ENCODE data around the gene PLAC1.

PLAC1 gene

DNA sequence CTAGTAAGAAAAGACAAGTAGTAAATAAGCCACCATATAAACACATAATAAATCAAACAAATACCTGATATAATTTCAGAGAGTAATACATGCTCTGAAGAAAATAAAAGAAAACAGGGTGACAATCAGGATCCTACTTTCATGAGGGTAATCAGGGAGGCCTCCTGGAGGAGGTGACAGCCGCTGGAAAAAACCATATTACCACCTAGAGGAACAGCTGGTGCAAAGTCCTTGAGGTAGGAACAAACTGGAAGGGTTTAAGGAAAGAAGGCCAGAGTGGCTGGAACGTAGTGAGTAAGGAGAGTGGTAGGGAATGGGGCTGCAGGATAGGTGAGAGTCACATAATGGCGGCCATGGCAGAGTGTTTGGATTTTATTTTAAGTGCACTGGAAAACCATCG, 19.1 kb upstream of the PLAC1 start:
- no peak for TF ChIP-seq ISL1 (CRISPR knock-in tag; IDR thresholded peaks at IDR 0.05)
- TF ChIP-seq, protein P1, sequence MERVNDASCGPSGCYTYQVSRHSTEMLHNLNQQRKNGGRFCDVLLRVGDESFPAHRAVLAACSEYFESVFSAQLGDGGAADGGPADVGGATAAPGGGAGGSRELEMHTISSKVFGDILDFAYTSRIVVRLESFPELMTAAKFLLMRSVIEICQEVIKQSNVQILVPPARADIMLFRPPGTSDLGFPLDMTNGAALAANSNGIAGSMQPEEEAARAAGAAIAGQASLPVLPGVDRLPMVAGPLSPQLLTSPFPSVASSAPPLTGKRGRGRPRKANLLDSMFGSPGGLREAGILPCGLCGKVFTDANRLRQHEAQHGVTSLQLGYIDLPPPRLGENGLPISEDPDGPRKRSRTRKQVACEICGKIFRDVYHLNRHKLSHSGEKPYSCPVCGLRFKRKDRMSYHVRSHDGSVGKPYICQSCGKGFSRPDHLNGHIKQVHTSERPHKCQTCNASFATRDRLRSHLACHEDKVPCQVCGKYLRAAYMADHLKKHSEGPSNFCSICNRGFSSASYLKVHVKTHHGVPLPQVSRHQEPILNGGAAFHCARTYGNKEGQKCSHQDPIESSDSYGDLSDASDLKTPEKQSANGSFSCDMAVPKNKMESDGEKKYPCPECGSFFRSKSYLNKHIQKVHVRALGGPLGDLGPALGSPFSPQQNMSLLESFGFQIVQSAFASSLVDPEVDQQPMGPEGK (CRISPR knock-in tag; IDR thresholded peaks at IDR 0.05; ENCODE audit: borderline replicate concordance) = no peak
- TF ChIP-seq, protein P2, sequence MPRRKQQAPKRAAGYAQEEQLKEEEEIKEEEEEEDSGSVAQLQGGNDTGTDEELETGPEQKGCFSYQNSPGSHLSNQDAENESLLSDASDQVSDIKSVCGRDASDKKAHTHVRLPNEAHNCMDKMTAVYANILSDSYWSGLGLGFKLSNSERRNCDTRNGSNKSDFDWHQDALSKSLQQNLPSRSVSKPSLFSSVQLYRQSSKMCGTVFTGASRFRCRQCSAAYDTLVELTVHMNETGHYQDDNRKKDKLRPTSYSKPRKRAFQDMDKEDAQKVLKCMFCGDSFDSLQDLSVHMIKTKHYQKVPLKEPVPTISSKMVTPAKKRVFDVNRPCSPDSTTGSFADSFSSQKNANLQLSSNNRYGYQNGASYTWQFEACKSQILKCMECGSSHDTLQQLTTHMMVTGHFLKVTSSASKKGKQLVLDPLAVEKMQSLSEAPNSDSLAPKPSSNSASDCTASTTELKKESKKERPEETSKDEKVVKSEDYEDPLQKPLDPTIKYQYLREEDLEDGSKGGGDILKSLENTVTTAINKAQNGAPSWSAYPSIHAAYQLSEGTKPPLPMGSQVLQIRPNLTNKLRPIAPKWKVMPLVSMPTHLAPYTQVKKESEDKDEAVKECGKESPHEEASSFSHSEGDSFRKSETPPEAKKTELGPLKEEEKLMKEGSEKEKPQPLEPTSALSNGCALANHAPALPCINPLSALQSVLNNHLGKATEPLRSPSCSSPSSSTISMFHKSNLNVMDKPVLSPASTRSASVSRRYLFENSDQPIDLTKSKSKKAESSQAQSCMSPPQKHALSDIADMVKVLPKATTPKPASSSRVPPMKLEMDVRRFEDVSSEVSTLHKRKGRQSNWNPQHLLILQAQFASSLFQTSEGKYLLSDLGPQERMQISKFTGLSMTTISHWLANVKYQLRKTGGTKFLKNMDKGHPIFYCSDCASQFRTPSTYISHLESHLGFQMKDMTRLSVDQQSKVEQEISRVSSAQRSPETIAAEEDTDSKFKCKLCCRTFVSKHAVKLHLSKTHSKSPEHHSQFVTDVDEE (CRISPR knock-in tag; IDR thresholded peaks at IDR 0.05) = no peak
- TF ChIP-seq OSR1 (CRISPR knock-in tag; IDR thresholded peaks at IDR 0.05) = no peak
- no peak for ATAC-seq

DNA sequence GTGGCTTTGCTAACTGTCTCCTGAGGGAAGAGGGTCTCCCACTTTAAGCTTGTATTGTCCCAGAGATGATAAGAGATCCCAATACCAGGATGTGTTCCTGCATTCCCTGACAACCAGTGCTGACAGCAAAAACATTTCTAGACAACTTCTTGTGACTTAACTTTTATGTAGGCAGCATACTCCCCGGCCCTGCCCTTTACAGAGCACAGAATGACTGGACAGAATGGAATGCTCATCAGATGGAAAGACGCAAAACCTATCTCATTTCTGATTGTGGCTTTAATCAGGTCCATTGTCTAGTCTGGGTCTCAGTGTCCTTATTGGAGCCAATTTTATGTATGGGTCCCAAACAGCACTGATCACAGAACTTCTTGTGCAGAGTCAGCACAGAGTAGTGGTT, 18.2 kb upstream of the PLAC1 start:
- TF ChIP-seq RARB (CRISPR knock-in tag; IDR thresholded peaks at IDR 0.05) = no peak
- TF ChIP-seq PPARA (CRISPR knock-in tag; IDR thresholded peaks at IDR 0.05; ENCODE audit: borderline replicate concordance) = no peak
- TF ChIP-seq TOX (CRISPR knock-in tag; IDR thresholded peaks at IDR 0.05; ENCODE audit: borderline replicate concordance) = no peak
- TF ChIP-seq ZFP3 (CRISPR knock-in tag; IDR thresholded peaks at IDR 0.05) = 0 out of 2 replicates have a peak, but pooled peaks have one; percentile 20
- TF ChIP-seq, protein P3, sequence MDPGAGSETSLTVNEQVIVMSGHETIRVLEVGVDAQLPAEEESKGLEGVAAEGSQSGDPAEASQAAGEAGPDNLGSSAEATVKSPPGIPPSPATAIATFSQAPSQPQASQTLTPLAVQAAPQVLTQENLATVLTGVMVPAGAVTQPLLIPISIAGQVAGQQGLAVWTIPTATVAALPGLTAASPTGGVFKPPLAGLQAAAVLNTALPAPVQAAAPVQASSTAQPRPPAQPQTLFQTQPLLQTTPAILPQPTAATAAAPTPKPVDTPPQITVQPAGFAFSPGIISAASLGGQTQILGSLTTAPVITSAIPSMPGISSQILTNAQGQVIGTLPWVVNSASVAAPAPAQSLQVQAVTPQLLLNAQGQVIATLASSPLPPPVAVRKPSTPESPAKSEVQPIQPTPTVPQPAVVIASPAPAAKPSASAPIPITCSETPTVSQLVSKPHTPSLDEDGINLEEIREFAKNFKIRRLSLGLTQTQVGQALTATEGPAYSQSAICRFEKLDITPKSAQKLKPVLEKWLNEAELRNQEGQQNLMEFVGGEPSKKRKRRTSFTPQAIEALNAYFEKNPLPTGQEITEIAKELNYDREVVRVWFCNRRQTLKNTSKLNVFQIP (CRISPR knock-in tag; IDR thresholded peaks at IDR 0.05; ENCODE audit: borderline replicate concordance, low read depth) = no peak
- no peak for TF ChIP-seq BACH2 (CRISPR knock-in tag; IDR thresholded peaks at IDR 0.05; ENCODE audit: borderline replicate concordance)
- ATAC-seq = peak; percentile 92

DNA sequence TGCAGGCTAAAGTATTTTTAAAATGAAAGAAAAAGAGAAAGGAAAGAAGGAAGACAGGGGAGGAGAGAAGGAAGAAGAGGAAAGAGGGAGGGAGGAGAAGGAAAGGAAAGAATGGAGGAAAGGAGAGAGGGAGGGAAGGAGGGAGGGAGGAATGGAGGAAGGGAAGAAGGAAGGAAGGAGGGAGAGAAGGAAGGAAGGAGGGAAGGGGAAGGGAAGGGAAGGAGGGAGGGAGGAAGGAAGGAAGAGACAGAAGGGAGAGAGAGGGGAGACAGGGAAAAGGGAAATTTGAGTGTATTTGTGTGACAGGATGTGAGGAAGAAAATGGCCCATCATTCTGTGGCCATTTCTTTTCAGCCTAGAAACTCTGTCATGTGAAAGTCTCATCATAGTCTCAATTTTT, 14.9 kb upstream of the PLAC1 start:
- no peak for TF ChIP-seq BACH2 (CRISPR knock-in tag; IDR thresholded peaks at IDR 0.05; ENCODE audit: borderline replicate concordance)
- no peak for TF ChIP-seq RARB (CRISPR knock-in tag; IDR thresholded peaks at IDR 0.05)
- TF ChIP-seq, protein P2 (CRISPR knock-in tag; IDR thresholded peaks at IDR 0.05) = no peak
- TF ChIP-seq TOX (CRISPR knock-in tag; IDR thresholded peaks at IDR 0.05; ENCODE audit: borderline replicate concordance) = no peak
- no peak for ATAC-seq

DNA sequence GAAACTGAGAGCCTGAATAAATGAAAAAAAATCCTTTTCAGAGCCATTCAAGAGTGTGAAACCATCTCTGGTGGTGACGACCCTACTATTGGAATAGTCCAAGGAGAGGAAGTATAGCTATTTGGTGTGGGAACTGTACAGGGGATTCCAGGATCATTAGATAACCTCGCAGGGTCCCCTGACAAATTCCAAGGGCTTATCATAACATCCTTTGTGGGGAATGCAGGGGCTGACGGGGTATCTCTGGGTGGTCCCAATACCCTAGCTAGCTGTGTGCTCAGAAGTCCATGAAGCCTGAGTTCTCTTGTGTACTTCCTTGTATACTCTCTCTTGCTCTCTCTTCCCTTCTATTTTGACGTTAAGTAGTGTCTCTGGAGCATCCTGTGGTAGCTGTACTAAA, 13.8 kb upstream of the PLAC1 start:
- no peak for ATAC-seq
- TF ChIP-seq, protein P4, sequence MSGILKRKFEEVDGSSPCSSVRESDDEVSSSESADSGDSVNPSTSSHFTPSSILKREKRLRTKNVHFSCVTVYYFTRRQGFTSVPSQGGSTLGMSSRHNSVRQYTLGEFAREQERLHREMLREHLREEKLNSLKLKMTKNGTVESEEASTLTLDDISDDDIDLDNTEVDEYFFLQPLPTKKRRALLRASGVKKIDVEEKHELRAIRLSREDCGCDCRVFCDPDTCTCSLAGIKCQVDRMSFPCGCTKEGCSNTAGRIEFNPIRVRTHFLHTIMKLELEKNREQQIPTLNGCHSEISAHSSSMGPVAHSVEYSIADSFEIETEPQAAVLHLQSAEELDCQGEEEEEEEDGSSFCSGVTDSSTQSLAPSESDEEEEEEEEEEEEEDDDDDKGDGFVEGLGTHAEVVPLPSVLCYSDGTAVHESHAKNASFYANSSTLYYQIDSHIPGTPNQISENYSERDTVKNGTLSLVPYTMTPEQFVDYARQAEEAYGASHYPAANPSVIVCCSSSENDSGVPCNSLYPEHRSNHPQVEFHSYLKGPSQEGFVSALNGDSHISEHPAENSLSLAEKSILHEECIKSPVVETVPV (CRISPR knock-in tag; IDR thresholded peaks at IDR 0.05) = no peak
- TF ChIP-seq ZNF8 (CRISPR knock-in tag; IDR thresholded peaks at IDR 0.05) (no peak), ZNF70 (CRISPR knock-in tag; IDR thresholded peaks at IDR 0.05) (no peak), PPARA (CRISPR knock-in tag; IDR thresholded peaks at IDR 0.05; ENCODE audit: borderline replicate concordance) (no peak), ZFP30 (CRISPR knock-in tag; IDR thresholded peaks at IDR 0.05) (no peak), ISL1 (CRISPR knock-in tag; IDR thresholded peaks at IDR 0.05) (no peak), ESRRG (CRISPR knock-in tag; IDR thresholded peaks at IDR 0.05) (no peak), TCF4 (CRISPR knock-in tag; IDR thresholded peaks at IDR 0.05; ENCODE audit: borderline replicate concordance) (no peak), ARNTL (CRISPR knock-in tag; IDR thresholded peaks at IDR 0.05; ENCODE audit: borderline replicate concordance, low read depth) (no peak), ZFP3 (CRISPR knock-in tag; IDR thresholded peaks at IDR 0.05) (no peak), RARB (CRISPR knock-in tag; IDR thresholded peaks at IDR 0.05) (no peak), OSR1 (CRISPR knock-in tag; IDR thresholded peaks at IDR 0.05) (no peak), ZNF565 (CRISPR knock-in tag; conservative IDR thresholded peaks at IDR 0.05; ENCODE audit: low read depth) (no peak), TOX (CRISPR knock-in tag; IDR thresholded peaks at IDR 0.05; ENCODE audit: borderline replicate concordance) (no peak), SNAI2 (CRISPR knock-in tag; IDR thresholded peaks at IDR 0.05) (no peak), BACH2 (CRISPR knock-in tag; IDR thresholded peaks at IDR 0.05; ENCODE audit: borderline replicate concordance) (no peak)
- TF ChIP-seq, protein P2 (CRISPR knock-in tag; IDR thresholded peaks at IDR 0.05) = no peak
- TF ChIP-seq, protein P3 (CRISPR knock-in tag; IDR thresholded peaks at IDR 0.05; ENCODE audit: borderline replicate concordance, low read depth) = no peak
